Activated naive CD8-positive, alpha-beta T cell treated with anti-CD3 and anti-CD28 coated beads for 36 hours (primary cell): ENCODE measurements around the gene GALNS. TPM values are rescaled to one million over a fixed set of nuclear protein-coding genes. Genes with fewer than 3 reads are reported as not detected.

Experiments used
- DNase-seq: peaks from one replicate; pipeline ENCODE4 v3.0.0; 2021
- H3K27ac Mint-ChIP-seq: one replicate; pipeline ENCODE4 v1.8.0; 2022; ENCODE audit warnings: mild to moderate bottlenecking, moderate library complexity, mixed read lengths
- H3K27me3 Mint-ChIP-seq: one replicate; pipeline ENCODE4 v1.8.0; 2022; ENCODE audit warnings: mild to moderate bottlenecking, mixed read lengths
- H3K36me3 Mint-ChIP-seq: one replicate; pipeline ENCODE4 v1.8.0; 2021; ENCODE audit warnings: mild to moderate bottlenecking, mixed read lengths
- H3K4me1 Mint-ChIP-seq: one replicate; pipeline ENCODE4 v1.8.0; 2021; ENCODE audit warnings: mixed read lengths
- H3K4me3 Mint-ChIP-seq: one replicate; pipeline ENCODE4 v1.8.0; 2022; ENCODE audit warnings: mild to moderate bottlenecking, moderate library complexity, mixed read lengths
- H3K9me3 Mint-ChIP-seq: one replicate; pipeline ENCODE4 v1.8.0; 2022; ENCODE audit warnings: mixed read lengths
- total RNA-seq, 2 experiments: library from RNA; stranded (reverse); gene quantifications; one replicate each; pipeline ENCODE4 v1.2.3, GENCODE V29; 2021

Gene GALNS
- total RNA-seq, 2 experiments from 2014 or later: 14.7 to 14.9 TPM

DNA sequence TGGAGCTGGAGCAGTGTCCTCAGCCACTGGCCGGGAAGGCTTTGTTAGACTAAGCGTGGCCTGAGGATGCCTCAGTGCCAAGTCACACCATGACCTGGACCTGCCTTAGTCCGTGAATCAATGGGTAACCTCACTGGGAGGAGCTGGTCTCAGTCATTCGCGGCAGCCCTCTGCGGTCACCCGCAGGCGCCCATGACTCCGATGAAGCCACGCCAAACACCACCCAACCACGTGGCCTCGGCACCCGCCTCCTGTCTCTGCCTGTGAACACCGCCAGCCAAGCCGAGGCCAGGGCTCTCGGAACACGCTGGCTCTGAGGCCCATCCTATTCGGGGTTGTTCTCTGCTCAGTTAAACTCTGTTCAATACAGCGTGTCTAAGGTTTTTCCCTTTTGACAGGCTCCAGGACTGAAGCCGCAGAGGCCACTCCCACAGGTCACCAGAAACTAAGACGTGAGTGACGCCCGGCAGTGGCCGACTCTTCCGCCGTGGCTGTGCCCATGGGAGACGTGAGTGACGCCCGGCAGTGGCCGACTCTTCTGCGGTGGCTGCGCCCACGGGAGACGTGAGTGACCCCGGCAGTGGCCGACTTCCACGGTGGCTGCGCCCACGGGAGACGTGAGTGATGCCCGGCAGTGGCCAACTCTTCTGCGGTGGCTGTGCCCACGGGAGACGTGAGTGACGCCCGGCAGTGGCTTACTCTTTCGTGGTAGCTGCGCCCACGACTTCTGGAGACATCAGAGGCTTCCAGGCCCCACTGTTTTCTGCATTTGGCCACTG, 26.6 kb upstream of the GALNS start:
- H3K27ac Mint-ChIP-seq: no peak overlapping the region
- H3K9me3 Mint-ChIP-seq: peaks cover 1% of the 10 kb centered on the region
- no peaks in the 10 kb centered on the region for H3K27me3 Mint-ChIP-seq
- DNase-seq: no peak
- no peaks in the 10 kb centered on the region for H3K36me3 Mint-ChIP-seq
- no peak overlapping the region for H3K4me3 Mint-ChIP-seq
- H3K4me1 Mint-ChIP-seq: no peaks in the 10 kb centered on the region

DNA sequence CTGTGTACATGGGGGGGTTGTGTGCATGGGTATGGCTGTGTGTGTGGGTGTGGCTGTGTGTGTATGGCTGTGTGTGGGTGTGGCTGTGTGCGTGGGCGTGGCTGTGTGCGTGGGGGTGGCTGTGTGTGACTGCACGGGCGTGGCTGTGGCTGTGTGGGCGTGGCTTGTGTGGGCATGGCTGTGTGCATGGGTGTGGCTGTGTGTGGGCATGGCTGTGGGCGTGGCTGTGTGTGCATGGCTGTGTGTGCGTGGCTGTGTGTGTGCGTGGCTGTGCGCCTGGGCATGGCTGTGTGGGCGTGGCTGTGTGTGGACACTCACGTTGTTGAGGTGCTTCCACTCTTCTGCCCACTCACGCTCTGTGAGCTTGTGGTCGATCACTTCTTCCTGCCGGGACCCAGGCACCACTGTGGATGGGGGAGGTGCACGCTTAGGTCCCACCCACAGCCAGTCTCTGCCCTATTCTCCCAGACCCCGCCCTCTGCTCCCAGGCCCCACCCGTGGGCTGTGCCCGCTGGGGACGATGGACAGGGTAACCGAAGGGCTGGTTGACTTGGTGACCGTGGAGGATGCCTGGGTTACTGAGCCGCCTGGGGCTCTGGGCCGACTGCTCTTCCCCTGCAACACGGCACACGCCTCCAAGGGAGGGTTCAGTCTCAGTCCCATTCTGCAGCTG, 25.7 kb upstream of the GALNS start:
- H3K4me1 Mint-ChIP-seq: no peaks in the 10 kb centered on the region

DNA sequence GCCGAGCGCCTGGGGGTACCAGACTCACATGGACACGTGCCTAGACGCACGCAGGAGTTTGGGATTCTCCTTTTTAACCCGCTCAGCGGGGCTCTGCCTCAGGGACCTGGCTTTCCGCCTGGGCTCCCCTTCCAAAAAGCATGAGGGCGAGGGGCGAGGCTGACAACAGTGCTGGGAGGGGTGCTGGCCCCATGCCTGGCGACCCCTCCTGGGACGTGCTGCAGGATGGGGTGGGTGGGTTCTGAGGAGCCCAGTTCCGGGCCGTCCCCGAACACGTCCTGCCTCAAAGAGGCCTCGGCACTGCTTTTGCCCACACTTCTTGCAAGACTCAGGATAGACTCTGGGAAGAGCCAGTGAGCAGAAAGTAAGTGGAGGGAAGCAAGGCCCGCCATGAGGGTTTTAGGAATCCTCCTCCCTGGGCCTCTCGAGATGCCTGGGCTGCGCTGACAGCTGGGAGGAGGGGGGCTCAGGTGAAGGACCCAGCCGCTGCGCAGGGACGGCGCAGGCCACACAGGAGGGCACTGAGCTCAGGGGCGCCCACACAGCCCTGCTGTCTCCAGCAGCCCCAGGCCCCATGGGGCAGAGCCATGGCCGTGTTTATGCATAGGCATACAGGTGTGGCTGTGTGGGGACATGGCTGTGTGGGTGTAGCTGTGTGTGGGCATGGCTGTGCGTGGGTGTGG, 25.1 kb upstream of the GALNS start:
- Mint-ChIP-seq H3K4me3 (no peak overlapping the region), H3K27ac (no peak overlapping the region), H3K27me3 (no peaks in the 10 kb centered on the region), H3K4me1 (no peaks in the 10 kb centered on the region), H3K9me3 (peaks cover 1% of the 10 kb centered on the region), H3K36me3 (no peaks in the 10 kb centered on the region)
- DNase-seq: no peak

More for the DNA sequence above, 25.7 kb upstream of the GALNS start:
- peaks cover 1% of the 10 kb centered on the region for H3K9me3 Mint-ChIP-seq
- no peak overlapping the region for H3K4me3 Mint-ChIP-seq
- H3K27ac Mint-ChIP-seq: no peak overlapping the region
- no peaks in the 10 kb centered on the region for H3K36me3 Mint-ChIP-seq
- no peaks in the 10 kb centered on the region for H3K27me3 Mint-ChIP-seq
- no peak for DNase-seq

DNA sequence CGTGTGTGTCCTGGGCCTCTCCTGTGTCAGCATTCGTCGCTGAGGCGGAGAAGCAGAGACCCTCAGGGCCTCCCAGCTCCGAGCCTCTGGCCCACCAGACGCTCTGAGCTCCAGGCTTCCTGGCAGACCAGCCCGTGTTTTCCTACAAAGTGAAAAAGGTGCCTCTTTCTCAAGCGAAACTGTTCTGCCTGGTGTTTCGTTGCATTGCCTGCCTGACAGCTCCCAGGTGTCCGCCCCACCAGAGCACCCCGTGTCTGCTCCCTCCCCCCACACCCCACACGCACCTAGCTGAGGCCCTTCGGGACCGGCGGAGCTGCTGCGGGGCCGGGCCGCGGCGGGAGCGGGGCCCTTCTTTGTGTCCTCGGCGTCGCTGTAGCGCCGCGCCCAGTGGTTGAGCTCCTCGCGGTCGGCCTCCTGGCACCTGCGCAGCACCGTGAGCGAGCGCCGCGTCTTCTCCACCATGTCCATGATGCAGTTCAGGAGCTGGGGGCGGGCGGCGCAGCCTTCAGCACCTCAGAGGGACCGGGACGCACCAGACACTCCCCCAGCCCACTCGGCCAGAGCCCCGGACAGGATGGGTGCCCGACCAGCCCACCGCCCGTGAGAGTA, 24.4 kb upstream of the GALNS start:
- no peak for DNase-seq
- H3K27ac Mint-ChIP-seq: no peak overlapping the region
- H3K36me3 Mint-ChIP-seq: no peaks in the 10 kb centered on the region
- H3K27me3 Mint-ChIP-seq: no peaks in the 10 kb centered on the region
- no peak overlapping the region for H3K4me3 Mint-ChIP-seq
- H3K4me1 Mint-ChIP-seq: no peaks in the 10 kb centered on the region
- peaks cover 1% of the 10 kb centered on the region for H3K9me3 Mint-ChIP-seq

DNA sequence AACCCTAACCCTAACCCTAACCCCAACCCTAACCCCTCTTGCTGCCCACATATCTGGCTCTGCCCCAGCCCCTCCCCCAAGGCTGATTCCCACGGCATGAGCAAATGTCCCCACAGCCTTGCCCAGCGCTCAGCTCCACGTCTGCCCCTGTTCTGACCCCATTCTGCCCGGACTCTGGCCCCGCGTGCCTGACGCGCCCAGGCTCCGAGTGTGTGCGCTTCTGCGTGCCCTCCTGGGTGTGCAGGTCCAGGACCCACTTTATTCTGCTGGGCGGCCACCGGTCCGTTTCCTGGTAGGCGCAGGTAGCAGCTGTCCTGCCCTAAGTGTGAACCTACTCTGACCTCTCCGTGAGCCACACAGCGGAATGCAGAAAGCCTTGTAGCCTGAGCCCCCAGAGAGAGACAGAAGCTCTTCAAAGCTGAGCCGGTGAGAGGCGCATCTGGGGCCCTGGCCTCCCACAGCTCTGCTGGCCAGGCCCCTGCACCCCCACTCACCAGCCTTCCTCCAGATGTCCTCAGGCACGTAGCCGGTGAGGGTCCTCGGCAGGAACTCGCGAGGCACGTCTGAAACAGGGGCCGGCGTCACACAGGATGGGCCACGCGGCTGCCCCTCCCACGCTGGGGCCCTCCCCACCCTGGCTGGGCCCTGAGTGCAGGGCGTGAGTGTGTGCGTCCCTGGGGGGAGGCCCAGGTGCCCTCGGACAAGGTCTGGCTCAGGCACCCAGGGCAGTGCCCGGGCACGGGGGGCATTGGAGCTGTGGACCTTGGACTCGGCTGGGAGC, 23.7 kb upstream of the GALNS start:
- DNase-seq: no peak
- H3K4me1 Mint-ChIP-seq: no peaks in the 10 kb centered on the region
- peaks cover 1% of the 10 kb centered on the region for H3K9me3 Mint-ChIP-seq
- H3K27me3 Mint-ChIP-seq: no peaks in the 10 kb centered on the region
- H3K4me3 Mint-ChIP-seq: no peak overlapping the region
- H3K36me3 Mint-ChIP-seq: no peaks in the 10 kb centered on the region
- no peak overlapping the region for H3K27ac Mint-ChIP-seq

DNA sequence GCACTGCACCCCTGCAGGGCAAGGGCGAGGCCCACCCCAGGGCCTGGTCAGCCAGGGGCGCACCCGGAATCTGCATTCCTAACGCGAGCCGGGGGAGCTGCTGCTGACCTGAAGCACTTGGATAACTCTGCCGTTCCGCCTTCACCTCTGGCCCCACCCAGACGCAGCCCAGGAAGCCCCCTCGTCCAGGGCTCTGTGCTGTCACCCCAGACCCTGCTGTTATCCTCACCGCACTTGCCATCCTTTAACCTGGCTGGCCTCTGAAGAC, 23.0 kb upstream of the GALNS start:
- no peaks in the 10 kb centered on the region for H3K4me1 Mint-ChIP-seq
- DNase-seq: no peak
- peaks cover 1% of the 10 kb centered on the region for H3K9me3 Mint-ChIP-seq
- no peak overlapping the region for H3K4me3 Mint-ChIP-seq
- no peaks in the 10 kb centered on the region for H3K36me3 Mint-ChIP-seq
- no peak overlapping the region for H3K27ac Mint-ChIP-seq
- no peaks in the 10 kb centered on the region for H3K27me3 Mint-ChIP-seq

DNA sequence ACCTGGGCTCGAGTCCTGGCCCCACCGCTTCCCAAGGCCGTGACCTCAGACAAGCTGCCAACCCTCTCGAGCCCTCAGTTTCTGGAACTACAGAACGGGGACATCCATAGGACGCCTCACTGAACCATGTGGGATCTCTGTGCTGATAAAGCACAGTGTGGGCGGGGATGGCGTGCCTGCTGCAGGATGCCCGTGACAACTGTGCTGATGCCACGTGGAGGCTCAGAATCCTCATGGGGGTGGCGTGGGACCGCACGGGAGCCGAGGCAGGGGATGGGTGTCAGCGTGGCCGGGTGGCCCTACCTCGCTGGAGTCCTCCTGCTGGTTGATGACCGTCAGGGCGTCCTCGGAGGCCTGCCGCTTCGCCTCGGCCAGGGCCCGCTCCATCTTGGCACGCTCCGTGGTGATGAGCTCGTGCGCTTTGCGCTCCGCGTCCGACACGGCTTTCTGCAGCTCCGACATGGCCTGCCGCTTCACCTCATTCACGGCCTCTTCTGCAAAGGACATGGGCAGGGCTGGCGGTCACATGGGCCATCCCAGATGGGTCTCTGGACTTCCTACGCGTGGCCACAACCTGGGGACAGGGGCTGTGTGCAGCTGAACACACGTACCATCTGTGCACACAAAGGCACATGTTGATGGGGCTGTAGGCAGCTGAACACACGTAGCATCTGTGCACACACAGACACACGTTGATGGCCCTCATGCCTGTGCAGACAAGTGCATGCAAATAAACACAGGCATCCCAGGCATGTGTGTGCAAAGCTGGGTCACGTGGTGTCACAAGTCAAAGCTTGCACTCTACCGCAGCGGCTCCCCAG, 22.4 kb upstream of the GALNS start:
- Mint-ChIP-seq H3K36me3 (no peaks in the 10 kb centered on the region), H3K4me3 (no peak overlapping the region), H3K9me3 (peaks cover 1% of the 10 kb centered on the region), H3K27ac (no peak overlapping the region), H3K4me1 (no peaks in the 10 kb centered on the region), H3K27me3 (no peaks in the 10 kb centered on the region)
- no peak for DNase-seq

DNA sequence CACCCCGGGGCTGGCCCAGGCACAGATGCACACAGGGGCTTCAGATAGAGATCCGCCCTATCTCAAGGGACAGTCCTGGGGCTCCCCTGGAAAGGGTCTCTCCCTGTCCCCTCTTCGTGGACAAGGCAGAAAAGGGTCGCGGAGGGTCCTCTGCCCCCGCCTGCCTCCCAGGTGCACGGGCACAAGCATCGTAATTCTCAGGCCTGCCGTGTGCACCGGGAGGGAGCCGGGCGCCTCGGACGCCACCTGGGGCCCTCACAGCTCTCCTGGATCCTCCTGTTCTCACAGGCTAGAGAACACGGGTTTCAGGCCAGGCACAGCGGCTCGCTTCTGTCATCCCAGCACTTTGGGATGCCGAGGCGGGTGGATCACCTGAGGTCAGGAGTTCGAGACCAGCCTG, 21.6 kb upstream of the GALNS start:
- Mint-ChIP-seq H3K27ac (no peak overlapping the region), H3K27me3 (no peaks in the 10 kb centered on the region), H3K4me3 (no peak overlapping the region)

DNA sequence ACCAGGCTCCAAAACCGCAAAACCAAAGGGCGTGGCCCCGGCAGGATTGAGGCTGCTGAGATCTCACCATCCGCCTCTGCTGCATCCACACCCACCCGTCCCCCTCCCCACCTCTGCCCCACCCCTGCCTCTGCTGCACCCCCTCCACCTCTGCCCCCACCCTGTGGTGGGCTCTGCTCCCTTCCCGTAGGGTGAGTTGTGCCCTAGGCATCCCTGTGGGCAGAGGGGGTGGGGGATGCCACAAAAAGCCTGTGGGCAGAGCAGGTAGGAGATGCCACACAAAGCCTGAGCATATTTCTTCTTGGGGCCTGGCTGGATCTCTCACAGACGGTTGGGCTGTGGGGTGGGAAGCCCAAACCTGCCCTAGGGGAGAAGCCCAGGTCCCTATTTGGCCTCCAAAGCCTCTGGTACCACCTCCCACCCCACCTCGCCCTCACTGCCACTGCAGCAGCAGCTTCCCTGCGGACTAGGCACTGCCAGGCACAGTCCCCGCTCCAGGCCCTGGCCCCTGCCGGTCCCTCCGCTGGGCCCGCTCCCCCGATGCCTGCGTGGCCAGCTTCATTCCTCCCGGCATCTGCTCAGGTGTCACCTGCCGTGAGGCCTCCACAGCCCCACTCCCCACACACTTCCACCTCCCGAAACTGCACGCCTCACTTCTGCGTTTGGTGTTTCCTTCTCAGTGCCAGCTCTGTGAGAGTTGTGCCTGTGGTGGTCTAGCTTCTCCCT, 21.0 kb upstream of the GALNS start:
- Mint-ChIP-seq H3K36me3 (no peaks in the 10 kb centered on the region), H3K27ac (no peak overlapping the region), H3K27me3 (no peaks in the 10 kb centered on the region), H3K4me3 (no peak overlapping the region), H3K4me1 (no peaks in the 10 kb centered on the region), H3K9me3 (peaks cover 1% of the 10 kb centered on the region)
- no peak for DNase-seq

More for the DNA sequence above, 21.6 kb upstream of the GALNS start:
- no peaks in the 10 kb centered on the region for H3K36me3 Mint-ChIP-seq
- H3K9me3 Mint-ChIP-seq: peaks cover 1% of the 10 kb centered on the region
- no peaks in the 10 kb centered on the region for H3K4me1 Mint-ChIP-seq
- no peak for DNase-seq

DNA sequence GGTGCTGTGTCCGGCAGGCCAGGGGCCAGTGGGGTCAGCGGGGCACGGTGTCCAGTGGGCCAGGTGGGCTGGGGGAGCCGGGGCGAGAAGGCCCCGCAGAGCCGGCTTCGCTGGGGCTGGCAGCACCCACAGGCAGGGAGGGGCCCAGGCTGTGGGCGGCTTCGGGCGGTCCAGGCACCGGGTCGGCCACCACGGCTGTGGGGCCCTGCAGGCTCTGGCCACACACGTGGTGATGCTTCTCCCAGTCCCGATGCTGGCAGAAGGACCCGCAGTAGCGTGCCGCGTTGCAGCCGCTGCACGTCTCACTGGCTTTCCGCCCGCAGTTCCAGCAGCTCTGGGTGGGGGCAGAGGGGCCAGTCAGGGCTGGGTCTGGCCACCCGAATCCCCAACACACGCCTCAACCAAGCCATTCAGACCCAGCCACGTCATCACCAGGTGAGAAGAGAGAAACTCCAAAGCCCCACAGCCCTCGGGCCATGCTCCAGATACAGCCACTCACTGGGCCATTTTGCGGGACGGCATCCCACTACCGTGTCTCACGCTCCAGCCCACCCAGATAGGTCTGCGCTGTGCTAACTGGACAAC, 20.3 kb upstream of the GALNS start:
- no peaks in the 10 kb centered on the region for H3K36me3 Mint-ChIP-seq
- no peaks in the 10 kb centered on the region for H3K27me3 Mint-ChIP-seq
- H3K27ac Mint-ChIP-seq: no peak overlapping the region
- DNase-seq: no peak
- H3K9me3 Mint-ChIP-seq: no peaks in the 10 kb centered on the region
- no peak overlapping the region for H3K4me3 Mint-ChIP-seq
- no peaks in the 10 kb centered on the region for H3K4me1 Mint-ChIP-seq

DNA sequence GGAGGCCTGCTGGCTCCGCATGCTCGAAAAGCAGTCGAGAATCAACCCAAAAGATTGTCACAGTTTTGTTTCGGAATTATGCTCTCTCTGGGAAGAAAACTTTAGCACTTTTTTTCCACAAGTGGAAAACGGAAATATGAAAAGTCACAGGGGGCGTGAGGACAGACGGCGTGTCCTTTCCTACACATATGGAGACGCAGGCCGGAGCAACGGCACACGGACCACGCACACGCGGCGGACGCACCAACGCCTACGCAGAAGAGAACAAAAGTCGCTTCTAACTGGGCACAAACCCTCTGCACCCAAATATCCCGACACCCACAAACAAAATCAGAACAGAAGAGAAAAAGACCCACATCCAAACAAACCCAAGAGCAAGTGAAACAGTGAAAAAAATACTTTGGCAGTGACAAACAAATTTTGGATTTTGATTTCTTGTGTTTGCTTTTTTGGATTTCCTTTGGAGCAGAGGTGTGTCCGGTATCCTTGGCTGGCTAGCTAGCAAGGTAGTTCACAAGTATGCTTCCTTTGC, 19.0 kb upstream of the GALNS start:
- H3K36me3 Mint-ChIP-seq: no peaks in the 10 kb centered on the region
- H3K27ac Mint-ChIP-seq: no peak overlapping the region
- no peak for DNase-seq
- no peaks in the 10 kb centered on the region for H3K4me1 Mint-ChIP-seq
- H3K4me3 Mint-ChIP-seq: no peak overlapping the region
- H3K9me3 Mint-ChIP-seq: no peaks in the 10 kb centered on the region
- H3K27me3 Mint-ChIP-seq: peaks cover 6% of the 10 kb centered on the region

DNA sequence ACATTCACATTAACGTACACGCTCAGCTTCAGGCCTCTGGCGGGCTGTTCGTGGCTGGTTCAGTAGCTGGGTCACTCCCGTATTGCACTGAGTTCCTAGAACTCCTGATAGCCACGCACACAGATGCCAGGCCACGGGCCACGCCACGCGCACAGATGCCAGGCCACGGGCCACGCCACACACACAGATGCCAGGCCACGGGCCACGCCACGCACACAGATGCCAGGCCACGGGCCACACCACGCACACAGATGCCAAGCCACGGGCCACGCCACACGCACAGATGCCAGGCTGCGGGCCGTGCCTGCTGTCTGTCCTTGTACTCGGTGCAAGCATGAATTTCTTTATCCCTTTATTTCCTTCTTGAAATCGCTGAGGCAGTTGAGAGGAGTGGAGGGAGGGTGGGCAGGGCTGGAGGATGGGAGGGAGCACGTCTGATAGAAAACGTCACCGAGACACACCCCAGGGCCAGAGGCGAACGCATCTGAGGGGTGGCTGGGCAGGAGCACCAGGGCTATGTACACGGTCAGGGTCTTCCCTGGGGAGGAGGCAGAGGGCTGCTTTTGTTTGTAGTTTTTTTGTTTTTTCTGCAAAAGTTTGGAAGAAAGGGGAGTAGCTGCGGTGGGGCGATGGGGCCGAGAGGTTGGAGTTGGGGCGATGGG, 18.3 kb upstream of the GALNS start:
- Mint-ChIP-seq H3K4me3 (no peak overlapping the region), H3K36me3 (no peaks in the 10 kb centered on the region), H3K4me1 (no peaks in the 10 kb centered on the region), H3K9me3 (no peaks in the 10 kb centered on the region), H3K27me3 (peaks cover 10% of the 10 kb centered on the region), H3K27ac (no peak overlapping the region)
- DNase-seq: no peak
